ENCODE results near the gene RAB4A.

The RAB4A gene

GRCh38 chr1:229264068-229264467, 6.8 kb upstream of the RAB4A start:
- in situ Hi-C loops (cut with HindIII; ENCODE audit: low pct_ligation_motif_present, low pct_unique_long_range_greater_than_20kb, low sequenced_read_pairs), result no loop called here

DNA sequence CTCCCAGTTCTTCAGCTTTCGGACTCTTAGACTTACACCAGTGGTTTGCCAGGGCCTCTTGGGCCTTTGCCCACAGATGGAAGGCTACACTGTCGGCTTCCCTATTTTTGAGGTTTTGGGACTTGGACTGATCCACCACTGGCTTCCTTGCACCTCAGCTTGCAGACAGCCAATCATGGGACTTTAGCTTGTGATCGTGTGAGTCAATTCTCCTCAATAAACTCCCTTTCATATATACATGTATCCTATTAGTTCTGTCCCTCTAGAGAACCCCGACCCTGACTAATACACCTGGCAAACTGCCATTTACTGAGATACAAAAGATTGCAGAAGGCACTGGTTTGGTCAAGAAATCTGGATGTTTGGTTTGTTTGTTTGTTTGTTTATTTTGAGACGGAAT, 6.4 kb upstream of the RAB4A start:
- DNase-seq, result no peak
- in situ Hi-C loops (cut with HindIII; ENCODE audit: low pct_ligation_motif_present, low pct_unique_long_range_greater_than_20kb, low sequenced_read_pairs), result no loop called here

More at GRCh38 chr1:229264068-229264467, 6.8 kb upstream of the RAB4A start:
- no peak for DNase-seq

DNA sequence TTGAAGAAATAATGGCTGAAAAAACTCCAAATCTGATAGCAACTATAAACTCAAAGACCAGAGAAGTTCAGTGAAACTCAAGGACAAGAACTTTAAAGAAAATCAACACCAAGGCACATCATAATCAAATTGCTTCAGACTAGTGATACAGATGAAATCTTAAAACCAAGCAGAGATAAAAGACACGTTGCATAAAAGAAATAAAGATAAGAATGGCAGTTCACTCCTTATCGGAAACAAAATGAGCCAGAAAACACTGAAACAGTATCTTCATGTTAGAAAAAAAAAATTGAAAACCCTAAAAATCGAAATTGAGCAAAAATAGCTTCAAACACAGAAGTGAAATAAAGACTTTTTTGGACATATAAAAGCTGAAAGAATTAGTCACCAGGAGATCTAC, 4.6 kb upstream of the RAB4A start:
- in situ Hi-C loops (cut with HindIII; ENCODE audit: low pct_ligation_motif_present, low pct_unique_long_range_greater_than_20kb, low sequenced_read_pairs), result no loop called here
- no peak for DNase-seq

DNA sequence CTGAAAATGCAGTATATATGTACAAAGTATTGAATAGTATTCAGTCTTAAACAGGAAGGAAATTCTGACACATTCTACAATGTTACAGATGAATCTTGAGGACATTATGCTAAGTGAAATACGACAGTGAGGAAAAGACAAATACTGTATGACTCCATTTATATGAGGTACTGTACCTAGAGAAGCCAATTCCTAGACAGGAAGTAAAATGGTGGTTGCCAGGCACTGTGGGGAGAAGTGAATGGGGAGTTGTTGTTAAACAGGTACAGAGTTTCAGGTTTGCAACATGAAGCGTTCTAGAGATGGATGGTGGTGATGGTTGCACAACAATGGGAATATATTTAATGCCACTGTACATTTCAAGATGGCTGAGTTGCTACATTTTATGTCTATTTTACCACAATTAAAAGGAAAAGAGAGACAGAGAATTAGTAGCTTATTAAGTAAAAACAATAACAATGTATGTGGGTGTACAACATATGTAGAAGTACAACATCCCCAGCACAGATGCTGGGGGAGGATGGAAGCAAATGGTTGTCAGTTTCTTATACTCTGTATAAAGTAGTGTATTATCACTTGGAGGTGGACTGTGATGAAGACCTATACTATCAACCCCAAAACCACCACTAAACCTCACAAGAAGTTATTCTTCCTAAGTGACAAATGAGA, 3.9 kb upstream of the RAB4A start:
- DNase-seq, result no peak
- in situ Hi-C loops (cut with HindIII; ENCODE audit: low pct_ligation_motif_present, low pct_unique_long_range_greater_than_20kb, low sequenced_read_pairs), result no loop called here

GRCh38 chr1:229268505-229268904, 2.4 kb upstream of the RAB4A start:
- in situ Hi-C loops (cut with HindIII; ENCODE audit: low pct_ligation_motif_present, low pct_unique_long_range_greater_than_20kb, low sequenced_read_pairs), result no loop called here
- DNase-seq, result no peak

GRCh38 chr1:229271448-229272159, 693 bp downstream of the RAB4A start:
- in situ Hi-C loops (cut with HindIII; ENCODE audit: low pct_ligation_motif_present, low pct_unique_long_range_greater_than_20kb, low sequenced_read_pairs), result no loop called here
- peak; percentile 41 for DNase-seq

- no peak for DNase-seq
- in situ Hi-C loops (cut with HindIII; ENCODE audit: low pct_ligation_motif_present, low pct_unique_long_range_greater_than_20kb, low sequenced_read_pairs), result no loop called here
Observed at GRCh38 chr1:229272164-229273158, 1.6 kb downstream of the RAB4A start.

- in situ Hi-C loops (cut with HindIII; ENCODE audit: low pct_ligation_motif_present, low pct_unique_long_range_greater_than_20kb, low sequenced_read_pairs), result no loop called here
- DNase-seq, result no peak
Observed at GRCh38 chr1:229273507-229274232, 2.8 kb downstream of the RAB4A start.

- DNase-seq, result no peak
- in situ Hi-C loops (cut with HindIII; ENCODE audit: low pct_ligation_motif_present, low pct_unique_long_range_greater_than_20kb, low sequenced_read_pairs), result no loop called here
Observed at GRCh38 chr1:229275005-229275404, 4.1 kb downstream of the RAB4A start.

DNA sequence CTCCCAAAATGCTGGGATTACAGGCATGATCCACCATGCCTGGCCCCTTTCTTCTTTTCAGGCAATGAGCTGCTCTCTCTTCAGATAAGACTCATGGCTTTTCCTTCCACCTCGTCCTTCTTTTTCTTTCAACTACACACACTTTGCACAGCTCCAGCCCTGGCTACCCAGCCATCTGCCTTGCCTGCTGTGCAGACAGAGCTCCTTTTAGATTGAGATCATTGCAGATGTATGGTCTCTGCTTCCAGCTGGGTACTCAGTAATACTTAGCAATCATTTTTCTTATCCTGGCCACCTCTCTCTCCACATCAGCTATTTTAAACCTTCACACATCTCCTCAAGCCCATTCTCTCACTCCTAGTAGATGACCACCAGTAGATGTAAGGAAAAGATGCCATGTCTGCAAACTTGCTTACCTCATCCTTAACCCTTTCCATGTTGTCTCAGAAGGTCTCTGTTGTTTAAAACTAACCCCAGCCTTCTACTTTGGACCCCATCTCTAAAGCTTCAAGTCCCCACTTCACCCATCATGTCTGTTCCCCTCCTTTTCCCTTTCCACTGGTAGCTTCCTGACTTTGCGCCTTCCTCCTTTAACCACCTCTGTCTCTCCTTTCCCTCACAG, 7.3 kb downstream of the RAB4A start:
- DNase-seq, result no peak
- in situ Hi-C loops (cut with HindIII; ENCODE audit: low pct_ligation_motif_present, low pct_unique_long_range_greater_than_20kb, low sequenced_read_pairs), result no loop called here

- no peak for DNase-seq
- in situ Hi-C loops (cut with HindIII; ENCODE audit: low pct_ligation_motif_present, low pct_unique_long_range_greater_than_20kb, low sequenced_read_pairs), result no loop called here
Observed at GRCh38 chr1:229279242-229279641, 8.3 kb downstream of the RAB4A start.

DNA sequence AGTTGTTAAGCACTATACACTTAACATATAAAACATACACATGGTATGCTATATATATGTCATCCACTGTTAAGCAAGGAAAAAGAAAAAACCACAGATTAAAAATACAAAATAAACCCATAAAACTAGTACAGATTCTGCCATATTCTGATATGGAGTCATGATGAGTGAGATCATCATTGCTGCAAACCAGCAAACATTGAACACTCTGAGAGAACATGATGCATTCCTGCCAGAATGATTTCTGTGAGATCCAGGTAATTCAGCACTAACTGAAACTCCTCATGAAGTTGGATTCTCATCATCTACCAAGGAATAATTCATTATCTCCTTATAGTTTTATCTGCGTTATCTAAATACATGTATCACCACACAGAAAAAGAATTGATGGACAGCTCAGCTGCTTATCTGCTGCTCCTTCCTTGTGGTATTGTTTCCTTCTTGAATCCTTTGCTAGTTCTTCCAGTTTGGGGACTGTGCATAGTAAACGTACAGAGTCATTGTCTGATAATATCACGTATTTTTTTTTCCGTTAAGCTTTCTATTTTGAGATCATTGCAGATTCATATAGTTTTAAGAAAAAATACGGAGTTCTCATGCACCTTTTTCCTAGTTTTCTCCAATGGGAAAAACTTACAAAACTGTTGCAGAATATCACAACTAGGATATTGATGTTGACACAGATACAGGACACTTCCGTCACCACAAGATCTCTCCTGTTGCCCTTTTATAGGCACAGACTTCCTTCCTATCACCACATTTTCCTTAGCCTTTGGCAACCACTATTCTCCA, 9.3 kb downstream of the RAB4A start:
- no peak for DNase-seq
- in situ Hi-C loops (cut with HindIII; ENCODE audit: low pct_ligation_motif_present, low pct_unique_long_range_greater_than_20kb, low sequenced_read_pairs), result no loop called here

GRCh38 chr1:229280921-229281320, 10.0 kb downstream of the RAB4A start:
- in situ Hi-C loops (cut with HindIII; ENCODE audit: low pct_ligation_motif_present, low pct_unique_long_range_greater_than_20kb, low sequenced_read_pairs), result no loop called here
- DNase-seq, result no peak

DNA sequence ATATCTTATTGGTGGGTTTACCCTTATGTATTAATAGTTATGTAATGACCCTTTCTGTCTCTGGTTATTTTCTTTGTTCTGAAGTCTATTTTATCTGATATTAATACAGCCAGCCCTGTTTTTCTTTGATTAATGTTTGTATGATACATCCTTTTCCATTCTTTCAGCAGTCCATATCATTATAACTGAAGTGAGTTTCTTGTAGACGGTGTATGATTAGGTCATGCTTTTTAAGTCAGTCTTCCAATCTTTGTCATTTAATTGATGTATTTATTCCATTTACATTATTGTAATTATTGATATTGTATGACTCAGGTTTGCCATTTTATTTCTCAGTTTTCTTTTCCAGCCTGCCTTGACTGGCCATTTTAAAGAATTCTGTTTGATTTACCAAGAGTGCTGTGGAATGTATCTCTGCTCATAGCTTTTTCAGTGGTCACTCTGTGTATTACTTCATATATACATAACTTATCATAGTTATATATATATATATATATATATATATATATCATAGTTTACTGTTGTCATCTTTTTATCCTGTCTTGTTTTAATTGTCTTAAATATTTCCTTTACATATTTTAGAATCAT, 10.5 kb downstream of the RAB4A start:
- in situ Hi-C loops (cut with HindIII; ENCODE audit: low pct_ligation_motif_present, low pct_unique_long_range_greater_than_20kb, low sequenced_read_pairs), result no loop called here
- no peak for DNase-seq

GRCh38 chr1:229282295-229282823, 11.4 kb downstream of the RAB4A start:
- DNase-seq, result no peak
- in situ Hi-C loops (cut with HindIII; ENCODE audit: low pct_ligation_motif_present, low pct_unique_long_range_greater_than_20kb, low sequenced_read_pairs), result no loop called here

DNA sequence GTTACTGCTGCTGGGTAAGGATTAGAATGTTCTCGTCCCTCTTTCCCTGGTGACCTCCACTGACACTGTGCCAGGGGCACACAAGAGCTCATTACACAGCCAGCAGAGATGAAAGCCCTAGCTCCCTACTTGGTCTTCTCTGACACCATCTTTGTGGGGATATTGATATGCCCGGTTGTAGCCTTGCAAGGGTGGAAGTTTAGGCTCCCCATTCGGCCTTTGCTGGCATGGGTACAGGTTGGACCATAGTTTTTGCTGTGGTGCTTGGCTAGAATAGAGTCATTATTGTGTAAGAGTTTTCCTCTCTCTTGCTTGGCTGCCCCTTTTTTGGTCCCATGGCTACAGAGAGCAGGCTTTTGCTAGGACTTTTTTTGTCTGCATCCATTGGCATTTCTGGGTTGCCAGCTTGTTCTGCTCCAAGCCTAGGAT, 12.3 kb downstream of the RAB4A start:
- in situ Hi-C loops (cut with HindIII; ENCODE audit: low pct_ligation_motif_present, low pct_unique_long_range_greater_than_20kb, low sequenced_read_pairs), result no loop called here
- DNase-seq, result no peak

GRCh38 chr1:229284887-229285286, 14.0 kb downstream of the RAB4A start:
- in situ Hi-C loops (cut with HindIII; ENCODE audit: low pct_ligation_motif_present, low pct_unique_long_range_greater_than_20kb, low sequenced_read_pairs), result no loop called here
- no peak for DNase-seq
